Thoracic aorta (tissue), 2 donors: ENCODE data around the gene ANKRD28. TPM values are rescaled to one million over a fixed set of nuclear protein-coding genes. Genes with fewer than 3 reads are reported as not detected.

Source experiments
- ATAC-seq: fragments of 150-250 bp; one replicate; pipeline ENCODE4 v1.8.0; 2017; ENCODE audit warnings: low read depth; ENCODE audit not compliant: insufficient number of reproducible peaks, low FRiP score
- DNase-seq: peaks from one replicate; pipeline ENCODE4 v3.0.0-alpha.2; 2020; ENCODE audit warnings: low spot score
- H3K27ac ChIP-seq, 2 donors: fragments of 200-600 bp; sonication (generic); 1 replicate in 1 of 2; 2 replicates in 1 of 2; pipeline ENCODE4 v1.5.1; 2016; ENCODE audit warnings: mild to moderate bottlenecking in 2 of 2, moderate library complexity in 2 of 2
- H3K27me3 ChIP-seq: fragments of 200-600 bp; sonication (generic); replicated peaks from 2 replicates; pipeline ENCODE4 v1.6.0; 2016; ENCODE audit warnings: mild to moderate bottlenecking; ENCODE audit not compliant: insufficient read depth
- H3K36me3 ChIP-seq: fragments of 200-600 bp; sonication (generic); one replicate; pipeline ENCODE4 v1.5.1; 2016
- H3K4me1 ChIP-seq, 2 donors: fragments of 200-600 bp; sonication (generic); 1 replicate in 1 of 2; 2 replicates in 1 of 2; pipeline versions ENCODE4 v1.5.1 to v1.6.0; 2016; ENCODE audit warnings: low read depth in 2 of 2, mild to moderate bottlenecking in 1 of 2; ENCODE audit not compliant: control insufficient read depth in 1 of 2
- H3K4me3 ChIP-seq: fragments of 200-600 bp; sonication (generic); 2 replicates; pipeline ENCODE4 v1.5.1; 2016; ENCODE audit warnings: mild to moderate bottlenecking
- H3K9me3 ChIP-seq: fragments of 200-600 bp; sonication (generic); 2 replicates; pipeline ENCODE4 v1.5.1; 2016
- CTCF ChIP-seq: fragments of 200-600 bp; sonication (generic); IDR thresholded peaks from one replicate; pipeline ENCODE4 v1.5.1; 2019; ENCODE audit warnings: antibody characterized with exemption
- total RNA-seq, 2 donors: library from RNA; depleted of rRNA; stranded (reverse); fragments of >200 nt; gene quantifications; one replicate each; pipeline versions ENCODE4 v1.1.0 to v1.2.3, GENCODE V29; 2016

The ANKRD28 gene
- total RNA-seq, 2 donors from 2014 or later: 42.5 to 60.2 TPM

DNA sequence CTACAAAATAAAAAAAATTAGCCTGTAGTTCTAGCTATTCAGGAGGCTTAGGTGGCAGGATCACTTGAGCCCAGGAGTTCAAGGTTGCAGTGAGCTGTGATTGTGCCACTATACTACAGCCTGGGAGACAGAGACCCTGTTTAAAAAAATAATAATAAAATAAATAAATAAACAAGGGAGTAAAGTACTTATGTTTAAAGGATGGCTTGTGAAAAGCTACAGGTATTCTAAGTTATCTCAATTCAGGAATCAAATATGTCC lies 74.2 kb downstream of the ANKRD28 start:
- DNase-seq: no peak
- Histone ChIP-seq H3K27ac (no peak overlapping the region), H3K27me3 (no peaks in the 10 kb centered on the region), H3K4me1 (peaks cover 0 to 10% of the 10 kb centered on the region in 2 donors), H3K9me3 (no peaks in the 10 kb centered on the region), H3K4me3 (no peak overlapping the region), H3K36me3 (peaks cover 8% of the 10 kb centered on the region)
- no peak for ATAC-seq
- TF ChIP-seq CTCF: no peak

GRCh38 chr3:15722877-15723623 lies 74.7 kb downstream of the ANKRD28 start:
- no peak for ATAC-seq

DNA sequence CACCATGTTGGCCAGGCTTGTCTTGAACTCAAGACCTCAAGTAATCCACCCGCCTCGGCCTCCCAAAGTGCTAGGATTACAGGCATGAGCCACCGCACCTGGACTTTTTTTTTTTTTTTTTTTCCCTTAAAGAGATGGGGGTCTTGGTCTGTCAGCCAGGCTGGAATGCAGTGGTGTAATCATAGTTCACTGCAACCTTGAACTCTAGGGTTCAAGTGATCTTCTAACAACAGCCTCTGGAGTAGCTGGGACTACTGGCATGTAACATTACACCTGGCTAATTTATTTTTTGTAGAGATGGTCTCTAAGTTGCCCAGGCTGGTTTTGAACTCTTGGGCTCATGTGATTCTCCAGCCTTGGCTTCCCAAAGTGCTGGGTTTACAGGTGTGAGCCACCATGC lies 81.6 kb downstream of the ANKRD28 start:
- Histone ChIP-seq H3K4me1 (no peaks in the 10 kb centered on the region), H3K27ac (no peak overlapping the region), H3K27me3 (no peaks in the 10 kb centered on the region), H3K4me3 (no peak overlapping the region), H3K9me3 (no peaks in the 10 kb centered on the region), H3K36me3 (peaks cover 5% of the 10 kb centered on the region)
- DNase-seq: no peak
- TF ChIP-seq CTCF: no peak
- no peak for ATAC-seq

More at GRCh38 chr3:15722877-15723623, 74.7 kb downstream of the ANKRD28 start:
- H3K27me3 ChIP-seq: no peaks in the 10 kb centered on the region
- no peak for DNase-seq
- no peak for TF ChIP-seq CTCF
- peaks cover 8% of the 10 kb centered on the region for H3K36me3 ChIP-seq
- H3K9me3 ChIP-seq: no peaks in the 10 kb centered on the region
- peaks cover 0 to 10% of the 10 kb centered on the region in 2 donors for H3K4me1 ChIP-seq
- no peak overlapping the region for H3K4me3 ChIP-seq
- H3K27ac ChIP-seq: no peak overlapping the region

- H3K36me3 ChIP-seq: peaks cover 5% of the 10 kb centered on the region
- H3K4me1 ChIP-seq: no peaks in the 10 kb centered on the region
- no peaks in the 10 kb centered on the region for H3K27me3 ChIP-seq
- H3K9me3 ChIP-seq: no peaks in the 10 kb centered on the region
- DNase-seq (no peak), ATAC-seq (no peak)
- no peak for TF ChIP-seq CTCF
- no peak overlapping the region for H3K27ac ChIP-seq
- no peak overlapping the region for H3K4me3 ChIP-seq
Observed at GRCh38 chr3:15714448-15714847, 83.3 kb downstream of the ANKRD28 start.

DNA sequence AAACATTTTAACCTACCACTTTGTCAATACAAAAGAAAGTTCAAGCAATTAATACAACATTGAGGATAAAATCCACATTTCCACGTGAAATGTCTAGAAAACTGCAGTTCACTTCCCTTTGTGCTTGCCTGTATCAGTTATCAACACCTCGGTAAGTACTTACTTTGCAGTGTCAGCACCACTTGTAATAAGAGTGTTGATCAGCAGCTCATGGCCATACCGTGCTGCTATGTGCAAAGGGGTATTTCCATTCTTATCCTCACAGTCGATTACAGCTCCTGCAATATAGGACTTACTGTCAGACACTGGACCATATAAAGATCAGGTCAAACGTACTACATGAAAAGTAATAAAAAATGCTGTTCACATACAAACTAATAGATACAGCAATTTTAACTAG lies 84.4 kb downstream of the ANKRD28 start:
- H3K4me3 ChIP-seq: no peak overlapping the region
- no peak overlapping the region for H3K27ac ChIP-seq
- H3K36me3 ChIP-seq: peaks cover 5% of the 10 kb centered on the region
- no peaks in the 10 kb centered on the region for H3K4me1 ChIP-seq
- H3K27me3 ChIP-seq: no peaks in the 10 kb centered on the region
- DNase-seq (no peak), ATAC-seq (no peak)
- H3K9me3 ChIP-seq: no peaks in the 10 kb centered on the region
- no peak for TF ChIP-seq CTCF
